ENCODE results near the gene FAM20A.
A peak's percentile ranks its signal among the peaks of the same experiment; 100 is the strongest.
"Not testable (repeated sequence)": the region's sequence is repeated elsewhere in the genome, so short reads cannot be mapped to it uniquely, and the experiment has no call there.

FAM20A gene

DNA sequence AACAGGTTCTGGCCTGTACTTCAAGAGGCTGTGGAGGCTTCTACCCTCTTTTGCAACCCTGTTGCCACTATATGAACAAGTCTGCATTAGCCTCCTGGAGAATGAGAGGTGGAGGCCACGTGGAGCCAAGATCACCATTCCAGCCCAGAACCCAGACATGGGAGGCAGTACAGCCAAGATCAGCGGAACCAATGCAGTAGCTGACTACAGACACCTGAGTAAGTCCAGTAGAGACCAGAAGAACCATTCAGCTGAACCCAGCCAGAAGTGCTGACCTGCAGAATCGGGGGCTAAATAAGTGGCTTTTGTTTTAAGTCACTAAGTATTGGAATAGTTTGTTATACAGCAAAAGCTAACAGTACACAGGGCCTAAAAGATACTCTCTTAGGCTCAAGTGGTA, 12.1 kb downstream of the FAM20A start:
- no peak for DNase-seq (ENCODE audit: low spot score)

DNA sequence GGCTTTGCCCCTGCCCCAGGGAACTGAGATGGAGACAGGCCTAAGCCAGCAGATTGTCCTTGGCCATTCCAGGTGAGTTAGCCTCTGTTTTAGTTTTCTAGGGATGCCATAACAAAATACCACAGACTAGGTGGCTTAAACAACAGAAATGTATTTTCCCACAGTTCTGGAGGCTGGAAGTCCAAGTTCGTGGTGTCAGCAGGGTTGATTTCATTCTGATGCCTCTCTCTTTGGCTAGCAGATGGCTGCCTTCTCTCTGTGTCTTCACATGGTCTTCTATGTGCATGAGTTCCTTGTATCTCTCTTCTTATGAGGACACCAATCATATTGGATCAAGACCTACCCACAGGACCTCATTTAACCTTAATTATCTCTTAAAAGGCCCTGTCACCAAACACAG, 12.8 kb downstream of the FAM20A start:
- no peak for DNase-seq (ENCODE audit: low spot score)

DNA sequence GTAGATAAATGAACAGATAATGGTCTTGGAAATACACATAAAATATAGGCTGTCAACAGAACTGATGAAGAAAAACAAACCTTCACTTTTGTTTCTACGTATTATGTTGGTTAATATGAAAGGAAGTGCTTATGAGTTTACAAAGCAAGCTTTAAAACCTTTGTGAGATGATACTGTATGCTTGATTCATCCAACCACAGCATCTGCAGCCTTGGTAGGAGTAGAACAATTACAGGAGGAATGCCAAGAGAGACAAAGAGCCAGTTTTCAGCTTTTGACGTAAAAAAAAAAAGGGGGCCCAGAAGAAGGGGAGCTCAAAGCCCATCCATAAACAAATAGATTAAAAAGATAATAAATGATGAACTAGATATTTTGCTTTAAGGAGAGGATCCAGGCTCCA, 13.3 kb downstream of the FAM20A start:
- DNase-seq (ENCODE audit: low spot score): no peak

DNA sequence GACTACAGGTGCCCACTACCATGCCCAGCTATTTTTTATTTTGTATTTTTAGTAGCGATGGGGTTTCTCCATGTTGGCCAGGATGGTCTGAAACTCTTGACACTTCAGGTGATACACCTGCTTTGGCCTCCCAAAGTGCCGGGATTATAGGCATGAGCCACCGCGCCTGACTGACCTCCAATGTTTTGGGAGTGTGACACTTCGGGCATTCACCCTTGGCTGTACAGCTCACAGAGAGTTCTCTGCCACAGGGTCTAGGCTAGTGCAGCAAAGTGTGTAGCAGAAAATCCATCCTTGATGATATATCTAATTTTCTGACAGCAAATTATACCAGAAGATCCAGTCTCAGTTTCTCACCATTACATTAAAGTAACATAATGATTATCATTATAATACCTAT, 14.1 kb downstream of the FAM20A start:
- no peak for DNase-seq (ENCODE audit: low spot score)

DNA sequence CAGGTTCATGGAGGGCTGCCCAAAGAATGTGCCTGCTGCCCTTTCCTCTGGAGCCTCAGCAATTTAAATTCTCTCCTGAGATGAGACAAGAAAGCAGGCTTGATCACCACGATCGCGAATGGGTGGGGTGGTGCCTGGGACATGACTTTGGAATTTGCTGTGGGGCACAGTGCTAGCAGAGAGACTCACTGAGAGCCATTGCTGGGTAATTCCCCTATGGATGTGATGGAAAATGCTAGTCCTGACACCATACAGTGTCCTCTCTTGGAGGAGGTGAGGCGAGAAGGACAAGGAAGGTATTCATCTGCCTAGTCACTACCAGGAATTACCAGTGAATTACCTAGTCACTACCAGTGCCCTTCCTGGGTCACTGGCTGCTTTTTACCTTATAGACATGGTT, 15.5 kb downstream of the FAM20A start:
- no peak for DNase-seq (ENCODE audit: low spot score)

DNA sequence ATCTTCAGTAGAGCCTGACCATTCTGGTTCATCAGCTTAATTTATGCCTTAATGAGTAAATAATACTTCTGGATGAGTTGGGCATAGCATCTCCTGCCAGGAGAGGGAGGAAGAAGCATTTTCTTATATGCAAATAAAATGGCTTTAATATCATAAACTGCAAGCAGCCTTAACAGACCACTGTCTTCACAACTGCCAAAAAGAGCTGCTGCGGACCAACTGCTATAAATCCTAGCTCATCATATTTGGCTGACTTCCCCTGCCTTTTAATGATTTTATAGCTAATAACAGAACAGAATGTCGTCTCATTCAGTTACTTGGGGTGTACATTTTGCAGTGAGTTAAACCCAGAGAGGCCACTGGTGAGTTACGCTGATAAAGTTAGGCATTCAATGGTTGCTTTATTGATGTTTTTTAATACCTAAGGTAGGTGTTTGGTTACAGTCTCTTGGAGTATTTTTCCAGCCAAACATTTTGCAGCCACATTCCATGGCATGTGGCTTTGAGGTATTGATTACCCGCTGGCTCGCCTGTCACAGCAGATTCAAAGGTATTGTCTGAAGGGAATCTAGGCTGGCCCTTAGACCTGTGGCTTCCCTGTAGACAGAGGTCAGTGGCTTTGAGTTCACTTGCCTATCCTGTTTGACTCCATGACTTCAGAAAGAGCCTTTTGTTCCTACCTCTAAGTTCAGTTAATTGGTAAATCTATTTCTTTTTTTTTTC, 16.4 kb downstream of the FAM20A start:
- DNase-seq (ENCODE audit: low spot score): no peak

DNA sequence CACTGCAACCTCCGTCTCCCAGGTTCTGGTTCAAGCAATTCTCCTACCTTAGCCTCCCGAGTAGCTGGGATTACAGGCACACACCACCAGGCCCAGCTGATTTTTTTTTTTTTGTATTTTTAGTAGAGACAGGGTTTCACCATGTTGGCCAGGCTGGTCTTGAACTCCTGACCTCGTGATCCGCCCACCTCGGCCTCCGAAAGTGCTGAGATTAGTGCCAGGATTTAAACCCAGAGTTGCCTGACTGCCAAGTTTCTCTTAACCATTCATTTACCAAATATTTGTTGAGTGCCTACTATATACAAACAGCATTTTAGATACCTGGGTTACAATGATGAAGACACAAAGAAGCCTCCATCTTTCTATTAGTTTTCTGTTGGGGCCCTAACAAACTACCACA, 18.3 kb downstream of the FAM20A start:
- DNase-seq (ENCODE audit: low spot score): not testable (repeated sequence)

DNA sequence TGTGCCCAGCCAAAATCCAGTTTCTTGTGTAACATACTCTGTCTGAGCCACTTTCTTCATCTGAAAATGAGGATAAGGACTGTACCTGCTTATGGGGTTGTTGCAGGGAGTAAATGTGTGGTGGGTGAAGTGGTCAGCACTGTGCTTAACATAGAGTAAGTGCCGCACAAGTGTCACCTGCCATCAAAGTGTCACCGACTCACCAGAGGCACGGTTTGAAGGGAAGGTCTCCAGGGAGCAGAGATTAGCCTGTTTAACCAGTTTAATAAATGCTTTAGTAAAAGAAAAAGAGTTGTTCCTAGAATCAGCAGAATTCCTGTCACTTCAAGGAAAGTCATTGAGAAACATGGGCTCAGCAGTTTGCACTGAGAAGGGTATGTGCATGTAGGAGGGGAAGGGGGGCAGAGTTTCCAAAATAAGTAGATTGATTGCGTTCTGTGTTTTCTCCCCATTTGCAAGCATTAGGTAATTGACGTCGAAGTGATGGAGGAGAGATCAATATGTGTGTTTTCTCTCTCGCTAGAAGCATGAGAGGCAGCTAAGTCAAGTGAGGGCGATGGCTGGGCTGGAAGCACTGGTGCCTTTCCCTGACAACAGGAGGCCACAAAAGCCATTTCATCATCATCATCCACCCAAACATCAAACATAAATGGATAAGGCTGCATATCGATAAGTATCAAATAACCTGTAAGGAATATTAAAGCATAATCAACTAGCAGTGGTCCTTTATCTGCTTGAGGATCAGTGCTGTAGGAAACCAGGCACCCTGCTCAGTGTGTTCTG, 19.1 kb downstream of the FAM20A start:
- no peak for DNase-seq (ENCODE audit: low spot score)

DNA sequence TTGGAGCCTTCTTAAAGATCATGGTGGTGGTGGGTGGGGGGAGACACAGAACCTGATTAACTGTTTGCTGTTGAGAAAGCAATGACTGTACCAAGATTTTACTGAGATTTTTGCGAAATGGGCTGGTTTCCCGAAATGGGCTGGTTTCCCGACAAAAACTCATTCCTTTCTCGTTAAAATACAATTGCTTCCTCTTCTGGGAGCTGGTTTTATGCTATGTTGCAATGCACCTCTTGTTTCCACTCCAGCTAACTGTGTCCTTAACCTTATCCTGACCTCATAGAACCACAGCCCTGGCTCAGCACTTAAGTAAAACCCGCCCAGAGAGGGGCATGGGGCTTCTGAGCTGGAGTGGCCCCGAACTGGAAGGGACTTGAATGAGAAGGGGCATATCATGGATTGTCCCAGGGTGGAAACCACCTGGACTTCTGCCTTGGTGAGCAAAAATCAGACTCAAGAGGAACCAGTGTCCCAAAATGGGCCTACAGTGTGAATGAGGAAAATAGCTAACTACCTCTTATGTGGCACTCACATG, 20.9 kb downstream of the FAM20A start:
- peak; percentile 81 for DNase-seq (ENCODE audit: low spot score)

DNA sequence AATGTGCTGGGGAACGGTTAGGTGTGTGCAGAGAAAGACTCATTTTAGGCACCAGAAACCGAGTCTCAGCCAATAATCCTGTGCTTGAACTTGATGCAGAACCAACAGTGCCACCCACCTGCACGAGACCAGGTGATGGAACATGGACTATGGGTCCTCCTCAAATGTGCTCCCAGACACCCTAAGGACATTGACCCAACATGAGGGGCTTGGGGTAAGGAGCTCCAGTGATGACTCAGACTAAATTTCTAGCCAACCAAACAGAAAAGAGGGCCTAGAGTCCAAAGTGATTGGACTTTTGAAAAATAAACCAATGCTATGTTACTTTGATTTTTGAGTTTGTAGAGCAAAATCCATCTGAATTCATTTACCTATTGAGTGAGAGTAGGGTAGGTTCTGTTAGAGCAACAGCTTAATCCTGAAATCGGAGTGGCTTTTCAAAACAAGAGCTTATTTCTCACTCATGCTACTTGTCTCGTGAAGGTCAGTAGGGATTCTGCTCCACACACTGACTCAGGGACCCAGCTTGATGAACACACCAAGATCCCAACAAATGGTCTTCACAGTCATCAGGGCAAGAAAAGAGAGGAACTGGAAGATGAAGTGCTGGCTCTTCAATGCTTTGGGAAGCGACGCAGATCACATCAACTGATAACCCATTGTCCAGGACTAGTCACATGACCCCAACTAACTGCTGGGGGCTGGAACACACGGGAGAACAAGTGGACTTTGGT, 21.8 kb downstream of the FAM20A start:
- DNase-seq (ENCODE audit: low spot score): no peak

DNA sequence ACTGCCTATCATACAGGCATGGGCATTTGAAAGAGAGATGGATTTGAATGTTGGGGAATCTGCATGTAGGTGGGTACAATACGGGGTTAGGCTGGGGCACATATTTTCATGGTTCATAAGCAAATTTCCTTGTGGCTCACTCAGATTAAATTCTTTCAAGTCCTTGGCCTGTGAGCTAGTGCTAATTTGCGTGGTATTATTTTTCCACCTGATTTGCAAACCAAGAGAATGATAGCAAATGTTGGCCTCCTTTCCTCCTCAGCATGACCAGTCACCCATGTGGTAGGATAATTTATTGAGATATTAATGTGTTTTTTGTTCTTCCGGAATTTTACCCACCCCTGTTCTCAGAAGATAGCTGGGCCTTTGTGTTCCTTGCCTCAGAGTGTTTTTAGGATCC, 22.9 kb downstream of the FAM20A start:
- DNase-seq (ENCODE audit: low spot score): no peak

DNA sequence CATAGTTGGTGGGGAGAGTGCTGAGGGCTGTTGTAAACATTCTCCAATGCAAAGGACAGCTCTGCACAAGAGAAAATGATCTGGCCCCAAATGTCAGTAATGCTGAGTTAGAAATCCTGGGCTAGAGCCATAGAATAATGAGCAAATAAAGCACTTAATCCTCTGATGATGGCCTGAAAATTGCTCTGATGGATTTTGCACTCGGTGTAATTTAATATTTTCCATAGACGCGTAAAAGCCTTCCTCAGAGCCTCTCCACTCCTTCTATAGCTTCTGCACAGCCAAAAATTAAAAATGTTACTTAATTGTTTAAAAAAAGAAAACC, 23.7 kb downstream of the FAM20A start:
- DNase-seq (ENCODE audit: low spot score): no peak

DNA sequence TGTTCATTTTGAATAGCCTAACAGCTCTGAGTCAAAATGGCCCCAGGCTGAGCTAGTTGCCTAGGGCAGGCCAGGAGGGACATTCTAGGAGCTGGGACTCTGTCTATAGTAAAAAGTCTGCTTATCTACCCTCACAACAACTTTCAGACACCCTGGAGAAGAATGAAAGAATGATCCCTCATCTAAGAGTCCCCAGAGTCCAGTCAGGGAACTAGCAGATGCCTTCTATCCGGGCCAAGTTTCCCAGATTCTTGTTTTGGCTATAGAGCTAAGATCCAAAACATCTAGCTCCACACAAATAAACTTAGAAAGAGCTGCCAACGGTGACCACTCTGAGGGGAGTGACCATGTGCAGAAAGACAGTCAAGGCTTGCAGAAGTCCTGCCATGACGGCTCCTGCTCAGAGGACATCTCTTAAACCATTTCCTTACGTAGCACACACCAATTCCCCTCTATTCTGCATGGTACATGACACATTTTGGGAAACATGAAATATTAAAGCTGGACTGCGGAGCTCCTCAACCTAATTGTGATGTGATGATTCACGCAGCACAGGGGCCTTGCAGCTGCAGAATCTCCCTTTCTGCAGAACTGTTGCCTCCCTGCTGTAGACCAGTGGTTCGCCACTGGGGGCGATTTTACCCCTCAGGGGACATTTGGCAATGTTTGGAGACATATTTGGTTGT, 24.2 kb downstream of the FAM20A start:
- peak; percentile 70 for DNase-seq (ENCODE audit: low spot score)

DNA sequence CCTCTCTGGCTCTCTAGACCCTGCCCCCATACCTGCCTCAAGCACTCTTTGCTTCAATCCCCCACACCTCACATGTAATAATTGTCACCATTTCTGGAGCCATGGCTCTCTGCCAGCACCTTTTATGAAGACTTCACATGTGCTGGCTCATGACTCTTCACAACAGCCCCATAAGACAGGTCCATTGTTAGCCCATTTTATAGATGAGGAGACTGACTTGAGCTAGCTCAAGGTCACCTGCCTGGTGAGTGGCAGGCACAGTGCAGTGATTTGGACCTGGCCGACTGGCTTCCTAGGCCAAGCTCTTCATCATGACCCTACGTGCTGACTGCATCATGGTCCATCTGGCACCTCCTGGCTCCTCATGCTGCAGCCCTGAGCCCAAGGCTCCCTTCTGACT, 25.0 kb downstream of the FAM20A start:
- no peak for DNase-seq (ENCODE audit: low spot score)

DNA sequence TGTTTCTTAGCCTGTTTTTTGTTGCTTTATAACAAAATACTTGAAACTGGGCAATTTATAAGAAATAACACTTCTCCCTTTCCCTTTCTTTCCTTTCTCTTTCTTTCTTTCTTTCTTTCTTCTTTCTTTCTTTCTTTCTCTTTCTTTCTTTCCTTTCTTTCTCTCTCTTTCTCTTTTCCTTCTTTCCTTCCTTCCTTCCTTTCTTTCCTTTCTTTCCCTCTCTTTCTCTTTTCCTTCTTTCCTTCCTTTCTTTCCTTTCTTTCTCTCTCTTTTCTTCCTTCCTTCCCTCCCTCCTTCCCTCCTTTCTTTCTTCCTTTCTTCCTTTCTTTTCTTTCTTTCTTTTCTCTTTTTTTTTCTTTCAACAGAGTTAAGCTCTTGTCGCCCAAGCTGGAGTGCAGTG, 27.8 kb downstream of the FAM20A start:
- no peak for DNase-seq (ENCODE audit: low spot score)

DNA sequence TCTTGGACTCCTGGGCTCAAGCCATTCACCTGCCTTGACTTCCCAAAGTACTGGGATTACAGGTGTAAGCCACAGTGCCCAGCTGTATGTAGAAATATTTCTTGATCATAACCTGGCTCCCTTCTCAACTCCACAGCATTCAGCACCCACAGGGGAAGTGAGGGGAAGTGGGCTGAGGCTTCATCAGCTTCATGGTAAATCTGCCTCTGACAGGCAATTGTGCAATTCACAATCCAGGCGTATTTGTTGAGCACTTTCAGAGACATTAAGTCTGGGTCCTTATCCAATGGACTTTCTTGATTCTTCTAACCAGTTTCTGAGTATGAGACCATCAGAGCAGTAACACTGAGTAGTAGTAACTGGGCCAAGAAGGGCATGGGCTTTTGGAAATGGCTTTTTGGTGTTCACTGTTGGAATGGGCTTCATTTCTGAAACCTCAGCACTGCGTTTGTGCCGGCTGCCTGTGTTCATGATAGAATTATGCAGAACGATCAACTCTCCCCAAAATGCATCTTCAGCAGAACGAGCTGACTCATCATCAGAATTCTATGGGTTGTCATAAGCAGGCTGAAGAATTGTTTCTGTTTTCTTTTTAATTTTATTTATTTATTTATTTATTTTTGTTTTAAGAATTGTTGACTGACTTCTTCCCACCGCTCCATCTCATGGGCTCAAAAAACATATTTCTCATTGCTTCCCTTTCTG, 28.9 kb downstream of the FAM20A start:
- no peak for DNase-seq (ENCODE audit: low spot score)

DNA sequence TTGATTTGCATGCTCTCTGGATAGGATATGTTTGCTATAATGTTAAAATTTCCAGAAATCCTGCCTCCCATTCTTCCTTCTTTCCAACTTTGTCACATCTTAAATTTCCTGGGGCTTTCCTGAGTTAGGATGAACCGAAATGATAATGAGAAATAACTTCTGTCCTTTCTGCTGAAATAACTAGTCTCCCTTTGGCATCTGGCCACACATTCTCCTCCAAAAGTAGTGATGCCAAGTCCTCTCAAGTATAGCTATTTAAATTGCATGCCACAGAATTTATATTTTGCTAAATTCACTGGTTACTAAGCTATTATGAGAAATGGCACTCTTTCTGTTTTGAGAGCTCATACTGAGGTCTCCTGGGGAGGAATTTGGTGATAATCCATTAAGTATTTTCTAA, 30.6 kb downstream of the FAM20A start:
- no peak for DNase-seq (ENCODE audit: low spot score)

DNA sequence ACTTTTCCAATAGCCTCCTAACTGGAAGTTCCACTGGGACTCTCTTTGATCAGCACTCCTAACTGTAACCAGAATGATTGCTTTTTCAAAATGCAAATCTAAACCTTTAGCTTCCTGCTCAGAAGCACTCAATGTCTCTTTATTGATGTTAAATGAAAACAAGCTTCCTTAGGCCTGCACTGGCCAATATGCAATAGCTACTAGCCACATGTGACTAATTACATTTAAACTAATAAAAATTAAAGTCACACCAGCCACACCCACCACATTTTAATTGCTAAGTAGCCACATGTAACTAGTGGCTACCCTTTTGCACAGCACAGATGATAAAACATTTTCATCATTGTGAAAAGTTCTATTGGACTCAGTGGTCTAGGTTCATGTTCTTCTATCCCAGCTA, 31.8 kb downstream of the FAM20A start:
- DNase-seq (ENCODE audit: low spot score): no peak

DNA sequence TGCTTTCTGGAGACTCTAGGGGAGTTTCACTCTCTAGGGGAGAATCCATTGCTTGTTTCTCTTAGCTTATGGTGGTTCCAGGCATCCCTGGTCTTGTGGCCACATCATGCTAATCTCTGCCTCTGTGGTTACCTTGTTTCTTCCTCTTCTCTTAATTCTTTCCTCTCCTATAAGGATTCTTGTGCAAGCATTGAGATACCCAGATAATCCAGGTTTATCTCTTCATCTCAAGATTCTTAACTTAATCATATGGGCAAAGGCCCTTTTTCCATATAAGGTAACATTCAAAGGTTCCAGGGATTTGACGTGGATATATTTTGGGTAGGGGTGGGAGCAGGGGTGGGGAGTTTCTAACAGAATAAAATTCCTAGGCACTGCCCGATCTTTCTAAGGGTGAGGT, 32.6 kb downstream of the FAM20A start:
- DNase-seq (ENCODE audit: low spot score): no peak

DNA sequence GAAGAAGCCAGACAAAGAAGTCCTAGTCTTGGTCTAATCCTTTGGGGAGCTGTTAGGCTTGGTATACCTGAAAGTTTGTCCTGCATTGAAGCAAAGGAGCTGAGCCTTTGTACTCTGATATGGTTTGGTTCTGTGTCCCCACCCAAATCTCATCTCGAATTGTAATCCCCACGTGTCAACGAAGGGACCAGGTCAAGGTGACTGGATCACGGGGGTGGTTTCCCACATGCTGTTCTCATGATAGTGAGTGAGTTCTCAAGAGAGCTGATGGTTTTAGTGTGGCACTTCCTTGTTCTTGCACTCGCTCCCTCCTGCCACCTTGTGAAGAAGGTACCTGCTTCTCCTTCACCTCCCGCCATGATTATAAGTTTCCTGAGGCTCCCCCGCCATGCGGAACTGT, 33.6 kb downstream of the FAM20A start:
- DNase-seq (ENCODE audit: low spot score): no peak

DNA sequence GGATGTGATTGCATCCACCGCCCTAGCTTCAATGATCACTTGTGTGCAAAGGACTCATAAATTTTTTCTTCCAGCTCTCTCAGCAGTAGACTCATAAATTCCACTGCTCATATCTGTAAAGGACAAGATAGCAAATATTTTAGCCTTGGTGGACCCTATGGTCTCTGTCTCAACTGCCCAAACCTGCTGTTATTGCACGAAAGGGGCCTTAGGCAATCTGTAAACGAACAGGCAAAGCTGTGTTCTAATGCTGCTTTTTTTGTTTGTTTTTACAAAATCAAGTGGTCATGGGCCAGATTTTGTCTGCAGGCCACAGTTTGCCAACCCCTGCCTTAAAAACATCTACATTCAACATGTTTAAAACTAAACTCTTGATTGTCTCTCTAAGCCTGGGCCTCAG, 34.1 kb downstream of the FAM20A start:
- no peak for DNase-seq (ENCODE audit: low spot score)

DNA sequence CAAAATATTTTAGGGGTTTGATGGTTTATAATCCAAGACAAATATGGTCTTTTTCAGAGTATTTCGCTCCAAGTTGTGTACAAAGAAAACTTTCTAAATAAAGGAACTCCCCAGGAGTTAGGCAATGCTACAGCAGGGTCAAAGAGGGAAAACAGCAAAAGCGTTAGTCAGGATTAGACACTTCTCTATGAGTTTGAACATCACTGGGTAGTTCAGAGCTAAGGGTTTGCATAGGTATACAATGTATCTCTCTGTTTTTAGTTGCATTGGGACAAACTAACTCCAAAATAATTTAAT, 34.8 kb downstream of the FAM20A start:
- no peak for DNase-seq (ENCODE audit: low spot score)

Measured in GM03348 (cell line).